ENCODE measurements around the gene ROBO1.

DNA sequence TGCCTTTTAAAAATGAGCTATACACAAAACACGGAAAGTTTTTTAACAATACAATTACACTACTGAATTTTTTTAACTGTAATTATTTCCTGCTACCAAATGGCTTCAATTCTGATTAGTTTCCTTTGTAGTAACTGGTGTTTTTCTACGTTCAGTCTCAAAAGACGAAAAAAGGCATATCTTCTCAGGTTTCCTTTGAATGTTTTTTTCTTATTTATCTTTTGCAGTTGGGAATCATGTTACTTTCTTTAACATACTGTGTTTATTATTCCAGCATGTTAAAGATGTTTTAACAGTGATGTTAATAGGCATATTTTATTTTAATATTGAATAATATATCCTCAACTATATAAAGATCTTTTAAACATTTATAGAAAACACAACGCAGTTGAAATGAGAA is 1055.5 kb downstream of the ROBO1 start:
- TF ChIP-seq POLR2AphosphoS5 (IDR thresholded peaks at IDR 0.05; ENCODE audit: borderline replicate concordance, low read depth, low read length) (no peak), EZH2 (IDR thresholded peaks at IDR 0.05) (no peak)

Measured in SK-N-MC (cell line).